GM19351 (cell line): ENCODE data around the gene TLE3.
A peak's percentile ranks its signal among the peaks of the same experiment; 100 is the strongest.

Experiments
- ATAC-seq: cut with Tn5 transposase; IDR thresholded peaks from one replicate; pipeline ENCODE4 v1.9.1; 2021; ENCODE audit warnings: mild to moderate bottlenecking, moderate library complexity; ENCODE audit not compliant: unreplicated experiment

The TLE3 gene

GRCh38 chr15:70033109-70033508 is 64.6 kb downstream of the TLE3 start:
- no peak for ATAC-seq

- no peak for ATAC-seq
Measured at GRCh38 chr15:70032509-70032908, 65.2 kb downstream of the TLE3 start.

- no peak for ATAC-seq
Measured at GRCh38 chr15:70031713-70032112, 66.0 kb downstream of the TLE3 start.

- ATAC-seq: no peak
Measured at GRCh38 chr15:70031261-70031660, 66.5 kb downstream of the TLE3 start.

DNA sequence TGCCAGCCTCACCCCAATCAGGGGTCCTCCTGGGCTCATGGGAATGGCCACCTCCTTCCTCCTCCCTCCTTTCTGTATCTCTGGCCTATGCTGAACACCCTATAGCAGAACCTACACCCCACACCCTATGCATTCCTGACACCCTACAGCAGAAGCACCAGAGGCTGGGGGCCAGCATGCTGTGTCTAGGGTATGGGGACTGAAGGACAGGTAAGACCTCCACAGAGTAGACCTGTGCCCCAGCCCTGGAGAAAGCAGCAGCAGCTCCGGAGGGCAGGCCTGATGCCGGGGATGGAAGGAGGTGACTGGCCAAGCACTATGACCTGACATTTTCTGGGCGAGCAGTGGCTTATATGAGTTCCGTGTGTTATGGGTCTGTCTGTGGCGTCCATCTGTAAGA is 66.9 kb downstream of the TLE3 start:
- no peak for ATAC-seq

- no peak for ATAC-seq
Measured at GRCh38 chr15:70029297-70029701, 68.4 kb downstream of the TLE3 start.

DNA sequence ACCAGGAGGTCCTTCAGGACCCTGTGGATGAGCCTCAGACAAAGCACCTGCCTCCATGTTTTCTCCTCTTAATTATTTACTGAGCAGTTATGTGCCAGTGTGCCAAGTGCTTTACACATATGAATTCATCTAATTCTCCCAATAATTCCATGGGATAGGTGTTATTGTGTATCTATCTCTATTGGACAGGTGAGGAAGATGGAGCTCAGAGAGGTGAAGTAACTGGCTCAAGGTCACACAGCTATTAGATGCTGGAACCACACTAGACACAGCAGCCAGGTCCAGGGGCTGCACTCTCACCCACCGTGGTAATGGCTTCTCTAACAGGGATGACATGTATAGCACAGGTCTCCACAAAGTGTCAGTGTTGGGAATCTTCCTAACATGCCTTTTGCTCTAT is 70.2 kb downstream of the TLE3 start:
- no peak for ATAC-seq

DNA sequence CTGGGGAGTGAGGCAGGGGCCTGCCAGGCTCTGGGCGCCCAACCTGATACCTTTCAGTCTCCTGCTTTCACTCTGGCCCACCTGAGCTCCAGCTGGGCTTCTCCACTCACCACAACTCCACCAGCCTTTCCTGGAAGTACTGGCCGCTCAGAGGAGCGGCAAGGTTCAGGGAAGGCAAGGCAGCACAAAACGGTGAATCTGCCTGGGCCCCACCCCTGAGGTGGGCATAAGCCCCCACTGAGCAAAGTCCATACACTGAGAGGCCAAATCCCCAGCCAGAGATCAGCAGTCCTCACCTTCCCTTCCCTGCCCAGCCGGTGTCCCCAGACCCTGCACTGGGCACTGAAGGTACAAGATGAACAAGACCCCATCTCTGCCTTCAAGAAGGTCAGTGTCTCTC is 70.7 kb downstream of the TLE3 start:
- ATAC-seq: no peak

DNA sequence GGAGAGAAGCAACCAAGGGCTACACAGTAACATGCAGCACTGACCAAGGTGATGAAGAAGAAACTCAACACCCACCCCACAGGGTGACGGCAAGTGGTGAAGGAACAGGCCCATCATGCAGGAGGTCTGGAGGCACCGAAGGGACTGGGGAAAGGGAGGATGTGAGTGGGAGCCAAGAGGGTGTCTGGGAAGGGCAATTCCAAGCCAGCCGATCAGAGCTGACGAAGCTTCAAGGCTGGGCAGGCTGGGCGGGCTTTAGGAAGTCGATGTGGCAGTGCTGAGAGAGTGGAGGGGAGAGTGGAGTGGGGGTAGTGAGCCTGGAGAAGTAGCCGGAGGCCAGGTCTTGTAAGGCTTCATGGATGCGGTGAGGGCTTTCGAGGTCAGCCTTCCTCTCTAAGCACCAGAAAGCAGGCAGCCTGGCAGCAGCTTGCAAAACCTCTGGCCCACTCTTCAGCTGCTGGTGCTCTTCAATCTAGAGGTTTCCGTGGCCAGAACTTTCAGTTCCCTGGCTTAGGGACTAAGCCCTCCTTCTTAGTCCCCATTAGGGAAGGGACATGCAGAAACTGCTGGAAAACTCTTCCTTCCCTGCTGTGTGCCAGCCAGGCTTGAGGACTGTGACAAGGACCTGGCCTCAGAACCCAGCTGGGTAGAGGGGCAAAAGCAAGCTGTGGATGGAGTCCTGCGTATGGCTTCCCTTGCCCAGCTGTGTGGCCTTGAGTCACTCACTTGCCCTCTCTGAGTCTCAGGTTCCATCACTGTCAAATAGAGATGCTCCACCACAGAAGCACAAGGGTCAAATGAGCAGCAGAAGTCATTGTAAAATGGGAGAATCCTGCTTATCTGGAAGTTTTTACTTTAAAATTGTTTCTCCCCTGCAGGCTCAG is 72.1 kb downstream of the TLE3 start:
- no peak for ATAC-seq

DNA sequence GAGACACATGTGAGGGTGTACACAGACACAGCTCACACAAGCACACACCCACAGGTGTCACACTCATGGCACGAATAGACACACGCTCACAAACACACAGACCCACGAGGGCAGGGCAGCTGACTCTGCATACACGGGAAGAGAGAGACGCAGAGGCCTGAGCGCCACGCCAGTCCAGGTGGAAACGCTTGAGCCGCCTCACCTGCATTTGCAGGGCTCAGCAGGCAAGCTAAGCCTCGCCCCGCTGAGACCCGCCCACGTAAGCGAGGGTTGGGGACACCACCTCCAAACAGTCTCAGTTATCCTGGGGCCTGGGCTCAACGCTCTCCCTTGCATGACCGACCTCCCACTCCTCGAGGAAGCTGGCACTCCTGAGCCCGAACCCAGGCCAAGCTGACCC is 73.2 kb downstream of the TLE3 start:
- ATAC-seq: no peak

- ATAC-seq: peak; percentile 4
Measured at GRCh38 chr15:70023769-70024491, 73.8 kb downstream of the TLE3 start.

DNA sequence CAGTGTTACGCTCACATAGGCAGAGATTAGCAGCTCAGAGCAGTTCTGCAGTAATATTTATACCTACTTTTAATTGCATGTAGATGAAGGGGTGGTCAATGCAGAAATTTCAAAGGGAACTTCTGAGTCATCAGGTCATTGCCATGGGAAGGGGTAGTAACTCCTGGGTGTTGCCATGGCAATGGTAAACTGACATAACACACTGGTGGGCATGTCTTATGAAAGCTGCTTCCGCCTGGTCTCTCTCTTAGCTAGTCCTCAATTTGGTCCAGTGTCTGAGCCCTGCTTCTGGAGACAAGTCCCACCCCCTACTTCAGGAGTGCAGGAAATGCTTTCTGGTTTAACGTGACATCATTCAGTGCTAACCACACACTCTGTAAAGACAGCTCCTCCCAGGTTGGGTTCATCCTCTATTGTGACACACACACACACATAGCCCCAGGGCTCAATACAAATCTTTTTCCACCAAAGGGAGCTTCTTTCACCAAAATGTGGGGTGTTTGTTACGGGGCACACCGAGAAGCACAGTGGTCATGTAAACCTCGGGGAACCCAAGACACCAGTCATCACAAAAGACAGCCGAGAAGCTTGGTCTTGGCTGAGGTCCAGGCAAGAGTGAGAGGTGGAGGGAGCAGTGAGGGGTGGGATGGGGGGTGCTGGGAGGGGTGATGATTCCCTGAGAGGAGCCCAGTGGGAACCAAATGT is 74.5 kb downstream of the TLE3 start:
- ATAC-seq: peak; percentile 88

DNA sequence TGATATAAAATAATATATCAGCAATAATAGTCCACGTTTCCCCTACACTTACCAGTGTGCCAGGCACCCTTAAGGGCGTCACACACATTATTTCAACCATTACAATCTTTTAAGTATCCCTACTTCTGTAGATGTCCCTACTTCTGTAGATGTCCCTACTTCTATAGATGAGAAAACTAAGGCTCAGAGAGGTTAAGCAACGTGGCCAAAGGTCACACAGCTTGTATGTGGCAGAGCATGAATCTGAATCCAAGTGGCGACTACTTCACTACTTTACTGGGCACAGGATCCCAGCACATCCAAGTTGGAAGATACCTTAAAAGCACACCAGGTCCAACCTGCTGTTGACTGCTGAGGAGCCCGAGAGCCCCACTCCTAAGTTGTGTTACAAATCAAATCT is 77.5 kb downstream of the TLE3 start:
- ATAC-seq: no peak

- no peak for ATAC-seq
Measured at GRCh38 chr15:70018646-70019600, 78.8 kb downstream of the TLE3 start.

- ATAC-seq: no peak
Measured at GRCh38 chr15:70017801-70018200, 79.9 kb downstream of the TLE3 start.

DNA sequence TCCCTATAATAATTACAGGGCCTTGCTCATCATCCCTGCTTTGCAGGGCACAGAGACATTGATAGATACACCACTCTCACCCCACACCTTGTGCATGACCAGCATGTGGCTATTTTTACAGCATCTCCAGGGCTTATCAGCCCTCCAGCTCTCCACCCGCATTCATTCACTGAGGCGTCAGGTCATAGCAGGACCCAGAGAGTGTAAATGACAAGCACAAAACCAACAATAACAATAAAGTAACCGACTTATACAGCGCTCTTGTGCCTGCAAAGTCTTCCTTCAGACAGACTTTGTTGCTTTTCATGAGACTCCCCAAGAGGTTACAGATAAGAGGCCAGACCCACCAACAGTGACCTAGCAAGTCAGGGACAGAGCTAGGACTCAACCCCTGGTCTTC is 80.7 kb downstream of the TLE3 start:
- no peak for ATAC-seq

DNA sequence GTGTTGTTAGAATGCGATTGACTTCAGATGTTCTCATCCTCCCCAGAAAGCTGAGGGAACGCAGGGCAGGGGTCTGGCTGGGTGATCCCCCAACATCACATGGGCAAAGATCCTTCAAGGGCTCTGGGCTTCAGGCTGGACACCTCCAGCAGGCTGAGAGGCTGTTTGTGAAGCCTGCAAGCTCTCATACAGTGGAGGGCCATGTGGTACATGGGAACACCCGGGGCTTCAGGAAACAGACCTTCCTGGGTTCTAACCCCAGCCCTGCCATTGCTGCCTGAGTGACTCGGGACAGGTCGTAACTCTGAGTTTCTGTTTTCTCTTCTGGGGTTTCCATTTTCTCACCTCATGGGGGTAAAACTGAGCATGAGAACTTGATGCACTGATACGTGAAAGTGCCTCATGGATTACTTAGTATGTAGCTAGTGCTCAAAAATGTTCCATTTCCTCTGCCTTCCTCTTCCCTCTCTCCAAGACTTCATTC is 81.2 kb downstream of the TLE3 start:
- ATAC-seq: peak; percentile 25

- peak; percentile 78 for ATAC-seq
Measured at GRCh38 chr15:70014860-70015490, 82.7 kb downstream of the TLE3 start.

GRCh38 chr15:70014331-70014730 is 83.4 kb downstream of the TLE3 start:
- no peak for ATAC-seq
